Upper lobe of right lung (tissue), 1 donor: Measurements from ENCODE around the gene ABI3. TPM values are rescaled to one million over a fixed set of nuclear protein-coding genes. Genes with fewer than 3 reads are reported as not detected.

Experiments
- ATAC-seq: fragments of 200-7000 bp; cut with Tn5 transposase; one replicate; pipeline ENCODE4 v1.9.1; 2020; ENCODE audit warnings: mild to moderate bottlenecking, moderate library complexity
- DNase-seq: peaks from one replicate; pipeline ENCODE4 v3.0.0-alpha.2; 2020
- H3K27ac ChIP-seq: fragments of 200-600 bp; one replicate; pipeline ENCODE4 v1.8.0; 2022
- H3K27me3 ChIP-seq: fragments of 200-600 bp; one replicate; pipeline ENCODE4 v1.8.0; 2022; ENCODE audit warnings: mild to moderate bottlenecking
- H3K36me3 ChIP-seq: fragments of 200-600 bp; one replicate; pipeline ENCODE4 v1.8.0; 2022
- H3K4me1 ChIP-seq: fragments of 200-600 bp; one replicate; pipeline ENCODE4 v1.8.0; 2022
- H3K4me3 ChIP-seq: fragments of 200-600 bp; one replicate; pipeline ENCODE4 v1.8.0; 2022; ENCODE audit warnings: mild to moderate bottlenecking
- H3K9me3 ChIP-seq: fragments of 200-600 bp; one replicate; pipeline ENCODE4 v1.8.0; 2022
- CTCF ChIP-seq: fragments of 200-600 bp; IDR thresholded peaks from one replicate; pipeline ENCODE4 v1.8.0; 2022; ENCODE audit warnings: antibody characterized with exemption
- intact Hi-C: fragments of 100-400 bp; cut with DNase I; formaldehyde crosslinking; loops from one replicate; pipeline ENCODE4 v1.11.0; 2022
- total RNA-seq: library from RNA; stranded (reverse); fragmentation: NEBNext Ultra II Directional; extraction: Animal tissue kit (Norgen Biotek cat#: 25700); gene quantifications from one replicate; pipeline ENCODE4 v1.2.1, GENCODE V29; 2021
- donor health status: DM: no; HTN: yes; CAD: no; lungs with severe emphysema.

Gene ABI3
- total RNA-seq, 1 donor from 2014 or later: 31.5 TPM

- intact Hi-C loops: no loop called here
Observed at GRCh38 chr17:49240619-49241018, 30.1 kb downstream of the ABI3 start.

GRCh38 chr17:49241040-49241439 is 30.5 kb downstream of the ABI3 start:
- DNase-seq: no peak
- no peaks in the 10 kb centered on the region for H3K36me3 ChIP-seq
- no peak for TF ChIP-seq CTCF
- intact Hi-C loops: no loop called here
- H3K27ac ChIP-seq: no peak overlapping the region
- no peak overlapping the region for H3K4me3 ChIP-seq
- no peak for ATAC-seq
- H3K27me3 ChIP-seq: no peaks in the 10 kb centered on the region
- H3K4me1 ChIP-seq: no peaks in the 10 kb centered on the region
- H3K9me3 ChIP-seq: no peaks in the 10 kb centered on the region

More at GRCh38 chr17:49240619-49241018, 30.1 kb downstream of the ABI3 start:
- no peaks in the 10 kb centered on the region for H3K27me3 ChIP-seq
- H3K9me3 ChIP-seq: no peaks in the 10 kb centered on the region
- no peak overlapping the region for H3K4me3 ChIP-seq
- no peak for DNase-seq
- no peak for ATAC-seq
- no peaks in the 10 kb centered on the region for H3K4me1 ChIP-seq
- no peaks in the 10 kb centered on the region for H3K36me3 ChIP-seq
- no peak for TF ChIP-seq CTCF
- no peak overlapping the region for H3K27ac ChIP-seq

GRCh38 chr17:49241692-49242397 is 31.3 kb downstream of the ABI3 start:
- ATAC-seq (no peak), DNase-seq (no peak)
- H3K9me3 ChIP-seq: no peaks in the 10 kb centered on the region
- no peaks in the 10 kb centered on the region for H3K27me3 ChIP-seq
- H3K4me3 ChIP-seq: no peak overlapping the region
- no peak for TF ChIP-seq CTCF
- H3K36me3 ChIP-seq: no peaks in the 10 kb centered on the region
- no peak overlapping the region for H3K27ac ChIP-seq
- intact Hi-C loops: no loop called here
- no peaks in the 10 kb centered on the region for H3K4me1 ChIP-seq

GRCh38 chr17:49242813-49243212 is 32.3 kb downstream of the ABI3 start:
- Histone ChIP-seq H3K36me3 (no peaks in the 10 kb centered on the region), H3K9me3 (no peaks in the 10 kb centered on the region), H3K27me3 (no peaks in the 10 kb centered on the region), H3K4me1 (no peaks in the 10 kb centered on the region), H3K27ac (no peak overlapping the region), H3K4me3 (no peak overlapping the region)
- intact Hi-C loops: no loop called here
- ATAC-seq (no peak), DNase-seq (no peak)
- TF ChIP-seq CTCF: no peak

- TF ChIP-seq CTCF: no peak
- no peak for DNase-seq
- Histone ChIP-seq H3K27me3 (peaks cover 4% of the 10 kb centered on the region), H3K36me3 (no peaks in the 10 kb centered on the region), H3K27ac (no peak overlapping the region), H3K4me3 (no peak overlapping the region), H3K9me3 (no peaks in the 10 kb centered on the region), H3K4me1 (no peaks in the 10 kb centered on the region)
- intact Hi-C loops: no loop called here
- ATAC-seq: peak; percentile 16
Observed at GRCh38 chr17:49244839-49245238, 34.3 kb downstream of the ABI3 start.

GRCh38 chr17:49247944-49248343 is 37.4 kb downstream of the ABI3 start:
- Histone ChIP-seq H3K4me3 (no peak overlapping the region), H3K27me3 (peaks cover 4% of the 10 kb centered on the region), H3K27ac (no peak overlapping the region), H3K4me1 (no peaks in the 10 kb centered on the region), H3K36me3 (no peaks in the 10 kb centered on the region), H3K9me3 (no peaks in the 10 kb centered on the region)
- TF ChIP-seq CTCF: no peak
- DNase-seq (no peak), ATAC-seq (no peak)
- intact Hi-C loops: no loop called here
